GM18499 (cell line): ENCODE data around the gene GLCCI1.

Experiments
- ATAC-seq: cut with Tn5 transposase; IDR thresholded peaks from one replicate; pipeline ENCODE4 v1.9.1; 2021; ENCODE audit warnings: moderate number of reproducible peaks; ENCODE audit not compliant: insufficient read depth, unreplicated experiment

Gene GLCCI1

DNA sequence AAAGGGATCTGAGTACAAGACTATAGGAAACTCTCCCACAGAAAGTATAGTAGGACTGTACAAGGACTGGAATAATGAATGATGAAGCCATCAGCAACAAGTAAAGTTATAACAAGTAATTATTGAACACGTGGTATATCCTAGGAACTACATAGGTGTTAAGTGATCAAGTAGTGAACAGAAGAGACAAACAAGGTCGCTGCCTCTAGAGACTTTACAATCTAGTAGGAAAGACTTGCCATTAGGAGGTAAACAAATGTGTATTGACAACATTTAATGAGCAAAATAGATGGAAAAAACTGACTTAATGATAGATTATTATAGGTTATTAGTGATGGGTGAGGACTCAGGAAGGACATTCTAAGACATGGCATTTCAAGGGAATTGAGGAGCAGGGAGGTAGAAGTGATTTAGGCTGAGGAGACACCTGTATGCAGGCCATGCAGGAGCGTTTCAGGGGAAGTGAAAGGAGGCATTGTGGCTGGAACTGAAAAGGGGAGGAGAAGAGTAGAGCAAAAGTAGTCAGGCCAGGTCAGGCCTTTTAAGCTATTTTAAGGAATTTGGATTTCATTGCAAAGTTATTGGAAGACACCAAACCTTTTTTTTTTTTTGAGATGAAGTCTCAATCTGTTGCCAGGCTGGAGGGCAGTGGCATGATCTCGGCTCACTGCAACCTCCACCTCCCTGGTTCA is 8.5 kb upstream of the GLCCI1 start:
- ATAC-seq = peak; percentile 84

DNA sequence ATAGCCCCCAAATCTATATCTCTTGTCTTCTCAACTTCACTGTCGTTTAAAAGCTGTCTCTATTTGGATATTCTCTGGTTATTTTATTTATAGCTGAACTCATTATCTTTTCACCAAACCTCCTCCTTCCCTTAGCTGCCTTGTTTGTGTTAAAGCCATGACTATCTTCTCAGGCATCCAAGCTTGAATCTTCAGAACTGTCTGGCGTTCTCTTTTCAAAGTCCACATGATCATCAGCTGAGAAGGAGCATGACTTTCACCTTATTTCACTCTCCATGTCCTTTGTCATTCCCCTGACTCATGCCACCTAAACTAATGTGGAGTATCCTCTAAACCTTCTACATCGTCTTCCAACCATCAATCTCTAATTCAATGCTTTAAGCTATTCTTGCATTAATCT is 5.7 kb upstream of the GLCCI1 start:
- no peak for ATAC-seq

DNA sequence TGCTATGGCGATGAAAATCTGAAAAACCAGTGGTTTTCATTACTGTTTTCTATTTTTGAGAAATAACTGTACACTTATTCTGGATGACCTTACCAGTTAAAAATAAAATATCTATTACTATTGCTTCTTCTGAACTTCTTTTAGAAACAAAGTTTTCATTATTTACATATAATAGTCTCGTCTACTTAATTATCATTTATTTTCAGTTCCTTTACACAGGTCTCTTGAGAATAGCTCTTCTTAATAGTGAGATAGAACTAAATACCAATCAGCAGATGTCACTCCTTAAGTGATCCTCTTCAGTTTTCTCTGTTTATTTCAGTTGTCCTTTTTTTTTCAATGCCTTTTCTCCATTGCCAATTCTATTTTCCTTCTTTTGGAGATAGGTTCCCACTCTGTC is 4.3 kb upstream of the GLCCI1 start:
- ATAC-seq = no peak

DNA sequence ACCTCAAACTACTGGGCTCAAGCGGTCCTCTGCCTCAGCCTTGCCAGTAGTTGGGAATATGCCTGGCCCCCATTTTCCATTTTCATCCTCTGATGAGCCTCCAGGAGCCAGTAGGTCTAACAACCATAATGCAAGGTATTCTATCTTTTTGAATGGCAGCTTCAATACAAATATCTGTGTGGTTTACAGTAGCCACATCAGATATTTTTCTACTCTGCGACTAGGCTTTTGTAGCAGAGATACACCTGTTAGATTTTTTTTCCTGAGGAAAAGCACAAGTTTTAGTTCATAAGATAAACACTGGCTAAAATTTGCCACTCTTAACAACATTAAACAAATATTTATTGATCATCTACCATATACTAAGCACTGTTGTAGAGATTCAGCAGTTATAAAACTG is 3.9 kb upstream of the GLCCI1 start:
- ATAC-seq = no peak

DNA sequence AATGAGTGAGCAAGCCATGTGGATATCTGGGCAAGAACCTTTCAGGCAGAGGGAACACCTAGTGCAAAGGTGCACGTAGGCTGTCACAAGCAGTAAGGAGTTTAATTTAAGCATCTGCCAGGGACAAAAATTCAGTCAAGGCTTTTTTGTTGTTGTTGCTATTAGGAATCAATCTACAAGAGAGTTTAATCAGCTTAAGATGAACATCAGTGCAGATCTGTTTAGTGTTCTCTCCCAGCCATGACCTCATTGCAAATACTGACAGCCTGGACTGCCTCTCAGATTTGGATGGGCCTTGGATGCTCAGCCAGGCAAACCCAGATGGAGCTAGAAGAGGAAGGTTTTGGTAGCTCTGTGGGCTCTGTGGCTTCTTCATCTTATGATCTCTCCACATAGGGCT is 3.3 kb upstream of the GLCCI1 start:
- ATAC-seq = no peak

DNA sequence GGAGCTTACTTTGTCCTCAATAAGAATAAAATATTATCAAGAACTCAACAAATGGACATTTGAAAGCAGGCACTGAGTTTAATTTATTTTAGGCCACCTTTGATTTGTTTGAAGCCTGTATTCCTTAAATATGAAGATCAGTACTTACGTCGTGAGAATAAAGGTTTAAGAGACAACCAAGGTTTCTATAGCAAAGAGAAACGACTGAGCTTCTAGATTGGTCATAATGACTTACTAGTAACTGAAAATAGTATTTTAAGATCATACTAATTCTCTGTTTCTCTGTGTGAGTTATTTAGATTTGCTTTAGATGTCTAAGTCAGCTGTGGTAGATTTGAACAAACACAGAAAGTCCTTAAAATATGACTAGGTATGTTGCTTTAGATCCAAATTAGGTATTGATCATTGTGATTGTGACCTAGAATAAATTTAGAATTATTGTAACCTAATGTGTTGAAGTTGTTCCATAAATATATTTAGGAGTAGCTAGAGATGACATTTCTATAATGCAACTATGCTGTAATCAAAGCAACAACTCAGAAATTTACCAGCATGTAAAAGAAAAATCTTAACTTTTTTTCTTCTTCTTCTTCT is 2.4 kb upstream of the GLCCI1 start:
- ATAC-seq = no peak

DNA sequence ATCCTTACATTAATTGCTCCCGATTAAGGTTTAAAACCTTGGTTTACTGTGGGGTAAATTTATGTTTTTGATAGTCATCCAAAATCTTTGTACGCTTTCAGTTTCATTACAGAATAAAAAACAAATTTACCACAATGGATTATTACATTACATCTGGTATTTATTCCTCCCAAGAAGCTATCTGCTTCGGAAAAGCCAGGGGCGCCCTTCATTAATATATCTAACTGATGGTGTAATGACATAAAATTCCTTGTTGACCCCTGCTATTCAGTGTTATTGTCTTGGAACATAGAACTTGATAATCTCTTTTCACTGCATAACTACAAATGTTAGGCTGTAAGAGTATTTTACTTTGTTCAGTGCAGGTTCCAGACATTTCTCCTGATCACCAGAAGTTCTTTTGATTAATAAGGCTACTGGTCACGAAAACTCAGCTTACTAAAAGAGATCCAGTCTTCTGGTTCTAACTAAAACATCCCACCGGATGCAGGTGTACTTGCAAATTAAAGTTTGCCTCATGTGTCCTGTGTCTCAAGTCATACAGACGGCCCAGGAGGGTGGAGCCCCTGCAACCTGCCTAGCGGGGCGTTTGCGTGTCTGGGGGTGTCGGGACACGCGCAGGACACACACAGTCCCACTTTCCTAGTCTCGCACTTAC is 581 bp upstream of the GLCCI1 start:
- no peak for ATAC-seq

DNA sequence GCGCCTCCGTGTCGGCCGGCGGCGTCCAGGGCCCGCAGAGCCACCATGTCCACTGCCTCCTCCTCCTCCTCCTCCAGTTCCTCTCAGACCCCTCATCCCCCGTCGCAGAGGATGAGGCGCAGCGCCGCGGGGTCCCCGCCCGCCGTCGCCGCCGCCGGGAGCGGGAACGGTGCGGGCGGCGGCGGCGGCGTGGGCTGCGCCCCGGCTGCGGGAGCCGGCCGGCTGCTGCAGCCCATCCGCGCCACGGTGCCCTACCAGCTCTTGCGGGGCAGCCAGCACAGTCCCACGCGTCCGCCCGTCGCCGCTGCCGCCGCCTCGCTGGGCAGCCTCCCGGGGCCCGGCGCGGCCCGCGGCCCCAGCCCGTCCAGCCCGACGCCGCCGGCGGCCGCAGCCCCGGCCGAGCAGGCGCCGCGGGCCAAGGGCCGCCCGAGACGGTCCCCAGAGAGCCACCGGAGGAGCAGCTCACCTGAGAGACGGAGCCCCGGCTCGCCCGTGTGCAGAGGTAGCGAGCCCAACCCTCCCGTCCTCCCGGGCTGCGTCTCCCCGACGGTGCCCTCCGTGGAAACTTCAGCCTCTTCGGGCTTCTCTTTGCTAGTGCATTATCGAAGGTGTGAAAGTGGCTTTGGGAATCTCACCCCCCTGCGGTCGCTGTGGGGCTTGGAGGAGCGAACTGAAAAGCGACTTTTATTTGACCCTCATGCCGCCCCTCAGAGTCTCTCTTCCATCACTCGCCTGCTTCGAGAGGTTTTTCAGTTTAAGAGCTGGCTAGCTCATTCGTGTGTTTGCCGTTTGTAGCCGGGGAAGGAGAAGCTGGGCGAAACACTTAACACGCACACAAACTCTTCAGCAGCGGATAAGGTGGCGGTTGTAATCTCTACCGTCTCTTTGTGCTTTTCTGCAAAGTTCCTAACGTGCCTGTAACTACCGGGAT is 975 bp downstream of the GLCCI1 start:
- no peak for ATAC-seq

DNA sequence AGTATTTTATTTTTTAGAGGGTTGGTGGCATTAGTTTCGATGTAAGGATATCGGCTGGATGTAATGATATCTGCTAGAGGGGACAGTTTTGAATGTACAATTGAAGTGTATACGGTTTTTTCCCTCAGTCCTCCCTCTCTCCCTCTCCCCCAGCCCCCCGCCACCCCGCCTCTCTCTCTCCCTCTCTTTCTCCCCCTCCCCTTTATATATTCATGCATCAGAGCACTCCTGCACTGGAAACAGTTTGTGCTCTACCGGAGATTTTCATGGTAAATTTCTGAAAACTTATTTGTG is 1.6 kb downstream of the GLCCI1 start:
- no peak for ATAC-seq

DNA sequence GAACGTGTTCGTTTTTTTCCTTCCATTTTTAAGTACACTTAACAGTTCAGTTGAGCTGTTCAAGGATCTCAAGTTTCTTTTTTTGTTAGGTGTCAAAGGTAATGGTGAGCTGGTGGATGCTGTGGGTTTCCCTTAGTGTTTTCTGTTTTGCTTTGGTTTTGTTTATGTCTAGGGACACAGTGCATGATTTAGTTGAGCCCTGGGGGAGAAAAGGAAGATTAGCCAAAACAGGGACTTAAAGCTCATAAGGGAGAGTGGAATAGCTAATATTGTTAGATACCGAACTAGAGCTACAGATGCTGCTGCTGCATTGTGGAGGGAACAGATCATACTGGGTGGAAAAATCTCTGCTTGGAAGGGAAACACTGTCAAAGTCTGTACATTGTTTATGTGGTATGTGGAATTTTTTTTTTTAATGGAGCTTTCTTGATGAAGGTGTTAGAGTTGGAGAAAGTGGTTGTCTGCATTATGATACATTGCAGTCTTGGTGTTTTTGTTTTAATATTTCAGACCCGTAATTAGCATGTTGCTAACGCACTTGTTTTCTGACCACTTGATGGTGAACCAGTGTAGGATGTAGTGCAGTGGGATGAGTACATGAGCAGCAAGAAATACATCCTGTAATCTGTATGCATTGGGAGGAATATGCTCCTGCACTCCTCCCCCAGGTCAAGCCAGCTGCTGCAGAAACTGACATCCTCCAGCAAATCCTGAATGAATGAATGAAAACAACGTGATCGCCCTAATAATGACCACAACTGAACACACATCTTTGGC is 2.1 kb downstream of the GLCCI1 start:
- ATAC-seq = no peak

DNA sequence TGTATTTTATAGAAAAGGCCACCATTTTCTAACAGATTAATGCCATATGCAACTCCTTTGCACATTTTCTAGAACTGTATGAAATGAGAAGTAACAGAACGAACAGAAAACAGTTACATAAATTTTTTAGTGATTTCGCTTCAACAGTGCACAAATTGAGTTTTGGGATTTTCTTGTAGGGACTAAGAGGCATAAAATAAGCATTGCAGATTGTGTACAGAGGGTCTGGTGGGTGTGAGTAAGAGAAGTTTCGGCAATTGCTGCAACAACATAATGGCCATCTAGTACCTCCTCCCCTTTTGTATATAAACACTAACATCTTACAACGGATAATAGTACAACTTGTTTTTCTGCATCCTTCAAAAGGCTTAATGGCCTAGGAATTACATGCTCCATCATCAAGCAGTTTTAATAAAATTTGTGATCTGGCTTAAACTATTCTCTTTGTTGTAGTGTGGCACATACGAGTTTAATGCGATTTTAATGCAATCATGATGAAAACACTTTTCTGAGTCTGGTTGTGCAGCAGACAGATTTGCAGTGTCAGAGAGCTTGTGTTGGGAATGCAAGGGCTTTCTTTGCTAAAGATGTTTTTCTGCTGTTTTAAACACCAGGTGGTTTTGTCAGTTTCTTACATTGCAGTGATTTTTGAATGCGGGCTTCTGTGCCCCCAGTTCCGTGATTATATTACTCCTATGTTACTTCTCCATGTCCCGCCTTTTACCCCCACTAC is 2.9 kb downstream of the GLCCI1 start:
- no peak for ATAC-seq

DNA sequence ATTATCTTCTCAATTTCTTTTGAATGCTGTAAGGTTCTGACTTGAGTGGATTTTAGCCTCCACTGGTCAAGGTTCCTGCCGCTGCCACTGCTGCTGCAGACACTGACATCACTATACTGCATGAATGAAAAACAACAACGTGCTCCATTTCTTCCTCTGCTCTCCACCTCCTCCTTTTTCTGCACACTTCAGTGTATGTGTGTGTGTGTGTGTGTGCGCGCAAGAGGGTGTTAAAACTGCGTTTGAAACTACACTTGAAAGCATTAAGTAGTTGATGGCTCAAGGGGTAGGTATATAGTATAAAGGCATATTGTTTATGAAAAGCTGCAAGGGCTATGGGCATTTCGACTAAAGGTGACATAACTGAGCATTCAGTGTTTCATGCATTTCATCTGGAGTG is 3.5 kb downstream of the GLCCI1 start:
- ATAC-seq = no peak

DNA sequence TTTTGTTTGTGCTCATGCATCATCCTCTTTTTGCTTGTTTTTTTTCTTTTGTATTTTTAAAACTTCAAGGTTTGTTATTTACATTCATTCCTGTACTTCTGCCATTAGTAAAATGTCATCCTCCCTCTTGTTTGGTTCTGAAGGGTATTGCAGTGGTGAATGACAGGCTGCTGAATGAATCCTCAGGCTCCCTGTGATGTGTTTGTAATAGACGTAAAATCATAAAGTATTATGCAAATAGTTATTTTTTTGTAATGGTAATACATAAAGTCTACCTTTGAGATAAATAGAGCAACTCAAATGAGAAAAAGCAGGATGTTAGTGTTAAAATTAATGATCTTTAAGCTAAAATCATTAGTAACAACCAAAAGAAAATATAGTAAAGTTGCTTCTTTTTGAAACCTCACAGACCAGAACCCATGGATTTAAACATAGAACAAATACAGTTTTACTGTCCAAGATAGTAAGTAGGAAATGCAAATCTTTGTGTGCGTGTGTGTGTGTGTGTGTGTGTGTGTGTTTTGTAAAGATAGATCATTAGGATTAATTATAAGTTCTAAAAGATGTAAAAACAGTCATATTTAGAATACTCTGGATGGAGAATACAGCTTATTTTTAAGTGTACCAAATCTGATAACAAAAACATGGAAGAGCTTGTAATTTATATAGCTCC is 4.5 kb downstream of the GLCCI1 start:
- ATAC-seq = no peak

DNA sequence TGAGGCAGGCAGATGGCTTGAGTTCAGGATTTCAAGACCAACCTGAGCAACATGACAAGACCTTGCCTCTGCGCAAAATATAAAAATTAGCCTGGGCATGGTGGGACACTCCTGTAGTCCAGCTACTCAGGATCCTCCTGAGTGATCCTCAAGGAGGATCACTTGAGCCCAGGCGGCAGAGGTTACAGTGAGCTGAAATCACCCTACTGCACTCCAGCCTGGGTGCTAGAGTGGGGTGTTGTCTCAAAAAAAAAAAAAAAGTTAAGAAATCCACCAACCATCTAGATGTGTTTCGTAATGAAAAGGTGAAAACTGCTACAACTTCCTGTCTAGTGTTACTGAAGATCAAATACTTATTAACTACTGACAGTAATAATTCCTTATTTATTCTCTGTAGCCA is 8.1 kb downstream of the GLCCI1 start:
- ATAC-seq = no peak

DNA sequence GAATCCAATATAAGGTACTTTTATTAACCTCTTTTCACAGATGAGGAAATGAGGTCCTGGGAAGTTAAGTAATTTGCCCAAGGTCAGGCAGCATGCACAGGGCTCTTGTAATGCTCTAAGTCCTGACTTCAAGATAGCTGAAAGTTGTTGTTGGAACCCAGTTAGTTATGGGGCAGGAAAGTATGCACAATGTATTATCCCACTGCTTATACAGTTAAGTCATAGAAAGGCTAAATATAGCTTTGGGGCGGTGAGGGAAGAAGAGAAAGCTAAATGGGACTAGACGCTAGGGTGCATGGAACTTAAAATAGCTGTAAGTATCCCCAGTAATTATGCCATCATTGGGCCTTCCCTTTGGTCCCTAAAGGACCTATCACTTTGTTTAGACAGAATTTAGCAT is 9.2 kb downstream of the GLCCI1 start:
- no peak for ATAC-seq

DNA sequence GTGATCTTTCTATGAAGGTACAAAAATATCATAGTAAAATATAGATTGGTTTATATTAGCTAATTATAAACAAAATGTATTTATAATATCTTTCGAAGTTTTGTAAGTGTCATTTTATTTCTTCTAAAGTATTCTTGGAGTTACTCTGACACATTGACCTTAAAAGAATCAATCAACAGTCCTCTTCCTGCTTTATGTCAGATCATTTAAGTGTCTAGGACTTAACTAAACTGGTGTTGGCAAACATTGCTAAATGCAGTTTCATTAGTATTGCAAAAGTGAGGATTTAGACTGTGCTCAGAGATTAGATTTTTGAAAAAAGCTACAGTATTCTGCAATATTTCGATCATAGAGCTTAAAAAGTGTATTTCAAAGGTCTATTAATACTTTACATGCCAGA is 10.3 kb downstream of the GLCCI1 start:
- ATAC-seq = no peak

DNA sequence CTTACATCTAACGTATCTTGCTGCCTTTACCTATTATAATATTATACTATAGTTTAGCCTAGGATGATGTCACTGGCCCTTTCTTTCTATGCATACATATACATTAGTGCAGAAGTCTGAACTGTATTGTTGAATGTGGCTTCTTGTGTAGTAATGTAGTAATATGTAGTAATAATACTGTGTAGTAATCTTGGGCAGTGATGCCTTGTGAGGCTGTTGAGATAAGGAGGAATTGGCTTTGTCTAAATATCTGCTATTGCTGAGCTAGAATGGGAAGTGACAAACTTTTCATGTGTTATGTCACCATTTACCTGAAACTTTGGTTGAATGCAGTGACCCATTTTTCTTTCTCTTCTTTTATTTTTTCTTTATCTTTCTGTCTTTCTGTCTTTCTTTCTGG is 11.0 kb downstream of the GLCCI1 start:
- no peak for ATAC-seq

DNA sequence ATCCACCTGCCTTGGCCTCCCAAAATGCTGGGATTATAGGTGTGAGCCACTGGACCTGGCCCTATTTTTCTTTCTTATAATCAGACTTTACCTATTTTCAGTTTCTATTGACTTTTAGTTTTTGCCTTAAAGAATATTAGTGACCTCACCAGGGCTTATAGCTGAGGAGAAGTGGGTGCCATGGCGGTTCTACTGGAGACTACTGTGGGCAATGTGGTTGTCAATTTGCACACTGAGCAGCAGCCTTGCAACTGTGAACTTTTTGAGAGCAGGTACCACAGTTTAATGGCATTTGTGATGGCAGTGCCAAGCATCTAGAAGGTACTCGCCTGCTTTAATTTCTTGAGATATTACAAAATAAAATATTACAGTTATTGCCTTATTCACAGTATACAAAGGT is 11.5 kb downstream of the GLCCI1 start:
- no peak for ATAC-seq

DNA sequence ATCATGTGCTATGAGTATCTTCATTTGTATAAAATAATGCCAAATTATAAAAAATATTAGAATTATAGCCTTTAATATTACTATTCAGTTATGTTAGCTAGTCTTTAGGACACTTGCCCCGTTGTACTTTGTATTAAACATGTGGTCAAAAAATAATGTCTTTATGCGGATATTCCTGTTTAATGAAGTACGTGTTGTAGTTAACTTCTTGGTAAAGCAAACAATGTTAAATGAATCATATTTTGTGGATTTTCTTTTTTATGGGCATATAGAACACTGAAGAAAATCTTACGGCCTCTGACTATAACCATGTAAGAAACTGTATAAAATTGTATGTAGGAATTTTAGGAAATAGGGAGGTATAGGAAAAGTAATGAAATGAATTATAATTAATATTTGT is 14.3 kb downstream of the GLCCI1 start:
- ATAC-seq = no peak
